ENCODE results near the gene TMEM123. TPM values are rescaled to one million over a fixed set of nuclear protein-coding genes. Genes with fewer than 3 reads are reported as not detected.

TMEM123 gene
- total and polyA plus RNA-seq, 2 of the 13 experiments (the other 11 are each of a cell fraction or from before 2014, with no cell fraction given) = 365 to 2,761 TPM

DNA sequence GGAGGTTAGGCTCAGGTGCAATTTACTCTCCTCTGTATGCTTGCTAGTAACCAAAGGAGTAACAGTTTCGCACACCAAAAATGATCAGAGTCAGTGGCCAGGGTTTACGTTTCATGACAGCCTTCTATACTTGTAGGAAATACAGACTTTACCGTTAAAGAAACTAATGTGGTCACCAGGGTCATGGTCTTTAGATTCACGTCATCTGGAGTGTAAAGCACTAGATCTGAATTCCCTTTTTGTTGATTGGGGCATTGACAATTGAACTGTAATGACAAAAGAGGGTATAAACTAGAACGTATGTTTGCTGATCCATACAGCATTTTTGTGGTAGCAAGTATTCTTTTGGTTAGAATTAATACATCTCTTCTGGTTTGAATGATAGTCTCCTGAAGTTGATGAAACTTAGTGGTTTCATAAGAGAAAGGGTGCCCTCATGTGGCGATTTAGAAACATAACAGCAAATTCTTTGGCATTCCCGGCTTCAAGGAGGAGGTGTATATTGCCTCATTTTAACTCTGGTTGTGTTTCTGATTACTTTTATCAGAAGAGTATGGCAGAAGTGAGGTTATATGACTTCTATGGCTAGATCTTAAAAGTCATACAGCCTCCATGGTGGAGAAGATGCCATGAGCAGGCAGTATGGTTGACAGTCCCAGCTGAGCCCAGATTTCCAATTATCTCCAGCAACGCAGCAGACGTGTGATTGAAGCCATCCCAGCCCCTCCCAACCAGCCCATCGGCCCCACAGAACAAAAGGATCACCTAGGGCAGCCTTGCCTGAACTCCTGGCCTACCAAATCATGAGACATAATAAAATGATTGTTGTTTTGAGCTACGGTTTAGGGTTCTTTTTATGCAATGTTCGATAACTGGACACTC, 42.8 kb upstream of the TMEM123 start (continued):
- TF ChIP-seq, protein P1, sequence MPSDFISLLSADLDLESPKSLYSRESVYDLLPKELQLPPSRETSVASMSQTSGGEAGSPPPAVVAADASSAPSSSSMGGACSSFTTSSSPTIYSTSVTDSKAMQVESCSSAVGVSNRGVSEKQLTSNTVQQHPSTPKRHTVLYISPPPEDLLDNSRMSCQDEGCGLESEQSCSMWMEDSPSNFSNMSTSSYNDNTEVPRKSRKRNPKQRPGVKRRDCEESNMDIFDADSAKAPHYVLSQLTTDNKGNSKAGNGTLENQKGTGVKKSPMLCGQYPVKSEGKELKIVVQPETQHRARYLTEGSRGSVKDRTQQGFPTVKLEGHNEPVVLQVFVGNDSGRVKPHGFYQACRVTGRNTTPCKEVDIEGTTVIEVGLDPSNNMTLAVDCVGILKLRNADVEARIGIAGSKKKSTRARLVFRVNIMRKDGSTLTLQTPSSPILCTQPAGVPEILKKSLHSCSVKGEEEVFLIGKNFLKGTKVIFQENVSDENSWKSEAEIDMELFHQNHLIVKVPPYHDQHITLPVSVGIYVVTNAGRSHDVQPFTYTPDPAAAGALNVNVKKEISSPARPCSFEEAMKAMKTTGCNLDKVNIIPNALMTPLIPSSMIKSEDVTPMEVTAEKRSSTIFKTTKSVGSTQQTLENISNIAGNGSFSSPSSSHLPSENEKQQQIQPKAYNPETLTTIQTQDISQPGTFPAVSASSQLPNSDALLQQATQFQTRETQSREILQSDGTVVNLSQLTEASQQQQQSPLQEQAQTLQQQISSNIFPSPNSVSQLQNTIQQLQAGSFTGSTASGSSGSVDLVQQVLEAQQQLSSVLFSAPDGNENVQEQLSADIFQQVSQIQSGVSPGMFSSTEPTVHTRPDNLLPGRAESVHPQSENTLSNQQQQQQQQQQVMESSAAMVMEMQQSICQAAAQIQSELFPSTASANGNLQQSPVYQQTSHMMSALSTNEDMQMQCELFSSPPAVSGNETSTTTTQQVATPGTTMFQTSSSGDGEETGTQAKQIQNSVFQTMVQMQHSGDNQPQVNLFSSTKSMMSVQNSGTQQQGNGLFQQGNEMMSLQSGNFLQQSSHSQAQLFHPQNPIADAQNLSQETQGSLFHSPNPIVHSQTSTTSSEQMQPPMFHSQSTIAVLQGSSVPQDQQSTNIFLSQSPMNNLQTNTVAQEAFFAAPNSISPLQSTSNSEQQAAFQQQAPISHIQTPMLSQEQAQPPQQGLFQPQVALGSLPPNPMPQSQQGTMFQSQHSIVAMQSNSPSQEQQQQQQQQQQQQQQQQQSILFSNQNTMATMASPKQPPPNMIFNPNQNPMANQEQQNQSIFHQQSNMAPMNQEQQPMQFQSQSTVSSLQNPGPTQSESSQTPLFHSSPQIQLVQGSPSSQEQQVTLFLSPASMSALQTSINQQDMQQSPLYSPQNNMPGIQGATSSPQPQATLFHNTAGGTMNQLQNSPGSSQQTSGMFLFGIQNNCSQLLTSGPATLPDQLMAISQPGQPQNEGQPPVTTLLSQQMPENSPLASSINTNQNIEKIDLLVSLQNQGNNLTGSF (CRISPR knock-in tag; IDR thresholded peaks at IDR 0.05) = no peak
- TF ChIP-seq PCBP2 (optimal IDR thresholded peaks at IDR 0.05; ENCODE audit: low read depth, low read length, poor library complexity, severe bottlenecking) = no peak

DNA sequence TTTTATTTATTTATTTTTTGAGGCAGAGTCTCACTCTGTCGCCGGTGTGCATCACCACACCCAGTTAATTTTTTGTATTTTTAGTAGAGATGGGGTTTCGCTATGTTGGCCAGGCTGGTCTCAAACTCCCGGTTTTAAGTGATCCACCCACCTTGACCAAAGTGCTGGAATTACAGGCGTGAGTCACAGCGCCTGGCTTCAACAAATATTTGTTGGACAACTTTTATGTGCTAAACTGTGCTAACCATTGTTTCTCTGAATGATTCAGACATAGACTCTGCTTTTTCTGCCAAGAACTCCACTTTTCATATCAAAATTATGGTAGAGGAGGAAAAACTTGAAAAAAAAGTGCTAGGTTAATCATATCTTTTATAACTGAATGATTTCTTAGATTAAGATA, 41.7 kb upstream of the TMEM123 start:
- POLR2A ChIA-PET = interaction anchor here (1.5 kb wide), 1 partner anchor 42 kb away, joined by 8 read pairs; no protein-coding TSS in a partner anchor
- DNase-seq (ENCODE audit: low spot score) = peak; percentile 94
- peaks cover 68% of the 10 kb centered on the region for H3K4me1 ChIP-seq (ENCODE audit: insufficient read depth, low read length)
- FAIRE-seq = peak; percentile 73
- in situ Hi-C loops (cut with HindIII; ENCODE audit: extremely low pct_ligation_motif_present, low pct_unique_long_range_greater_than_20kb) (loop anchor here (10.0 kb wide), 1 partner anchor 149 kb away; the partner anchor contains the start of gene BIRC2), intact Hi-C loops (cut with micrococcal nuclease; ENCODE audit: unreplicated experiment) (loop anchor here (2.0 kb wide), 2 partner anchors 63 to 173 kb away; no protein-coding TSS in a partner anchor)
- peak overlapping the region; percentile 39 for H3K27ac ChIP-seq (ENCODE audit: extremely low read length, insufficient read depth, low read length)
- no peaks in the 10 kb centered on the region for H3K36me3 ChIP-seq (replicated peaks in 1 of 2; ENCODE audit: control insufficient read depth in 1 of 2, insufficient read depth in 2 of 2, low read length in 2 of 2)
- H3K27me3 ChIP-seq (ENCODE audit: control insufficient read depth in 1 of 2, insufficient read depth in 2 of 2, low read length in 2 of 2) = no peaks in the 10 kb centered on the region
- CTCF ChIA-PET (ENCODE audit: low intra/inter-chr PET ratio, low total read pairs) = interaction anchor here (0.6 to 3.2 kb wide), 7 partner anchors 42 to 170 kb away, joined by 3 to 24 read pairs (median 8); partner anchors contain the start of genes BIRC2 and TMEM123
- no TSS peak for BruUV-seq (replicated peaks)
- 2% methylated on average over 6 of the region's 6 CpGs for WGBS (ENCODE audit: low lambda C conversion rate)
- no peak overlapping the region for H2AFZ ChIP-seq (ENCODE audit: low read length)
- H3K9ac ChIP-seq (ENCODE audit: insufficient read depth, low read depth, low read length) = peak overlapping the region; percentile 35; the same call in 1 of the 2 replicates
- H3K9me3 ChIP-seq (ENCODE audit: low read length) = no peaks in the 10 kb centered on the region
- peak overlapping the region in 1 of 3 experiments; percentile 38; a peak in 1 of 6 replicates for H3K4me3 ChIP-seq (replicated peaks in 1 of 3; ENCODE audit: insufficient read depth in 1 of 3, low read depth in 2 of 3, low read length in 3 of 3)
- peaks cover 4% of the 10 kb centered on the region for H3K79me2 ChIP-seq (ENCODE audit: insufficient read depth, low read length)
- H3K4me2 ChIP-seq (ENCODE audit: low read depth, low read length) = peak overlapping the region; percentile 56
- no peaks in the 10 kb centered on the region for H4K20me1 ChIP-seq (ENCODE audit: insufficient read depth, low read length)
- peak; percentile 92 for ATAC-seq
- TF ChIP-seq, protein P2, sequence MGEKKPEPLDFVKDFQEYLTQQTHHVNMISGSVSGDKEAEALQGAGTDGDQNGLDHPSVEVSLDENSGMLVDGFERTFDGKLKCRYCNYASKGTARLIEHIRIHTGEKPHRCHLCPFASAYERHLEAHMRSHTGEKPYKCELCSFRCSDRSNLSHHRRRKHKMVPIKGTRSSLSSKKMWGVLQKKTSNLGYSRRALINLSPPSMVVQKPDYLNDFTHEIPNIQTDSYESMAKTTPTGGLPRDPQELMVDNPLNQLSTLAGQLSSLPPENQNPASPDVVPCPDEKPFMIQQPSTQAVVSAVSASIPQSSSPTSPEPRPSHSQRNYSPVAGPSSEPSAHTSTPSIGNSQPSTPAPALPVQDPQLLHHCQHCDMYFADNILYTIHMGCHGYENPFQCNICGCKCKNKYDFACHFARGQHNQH (CRISPR knock-in tag; IDR thresholded peaks at IDR 0.05) = 0 out of 2 replicates have a peak, but pooled peaks have one; percentile 37
- TF ChIP-seq, protein P3, sequence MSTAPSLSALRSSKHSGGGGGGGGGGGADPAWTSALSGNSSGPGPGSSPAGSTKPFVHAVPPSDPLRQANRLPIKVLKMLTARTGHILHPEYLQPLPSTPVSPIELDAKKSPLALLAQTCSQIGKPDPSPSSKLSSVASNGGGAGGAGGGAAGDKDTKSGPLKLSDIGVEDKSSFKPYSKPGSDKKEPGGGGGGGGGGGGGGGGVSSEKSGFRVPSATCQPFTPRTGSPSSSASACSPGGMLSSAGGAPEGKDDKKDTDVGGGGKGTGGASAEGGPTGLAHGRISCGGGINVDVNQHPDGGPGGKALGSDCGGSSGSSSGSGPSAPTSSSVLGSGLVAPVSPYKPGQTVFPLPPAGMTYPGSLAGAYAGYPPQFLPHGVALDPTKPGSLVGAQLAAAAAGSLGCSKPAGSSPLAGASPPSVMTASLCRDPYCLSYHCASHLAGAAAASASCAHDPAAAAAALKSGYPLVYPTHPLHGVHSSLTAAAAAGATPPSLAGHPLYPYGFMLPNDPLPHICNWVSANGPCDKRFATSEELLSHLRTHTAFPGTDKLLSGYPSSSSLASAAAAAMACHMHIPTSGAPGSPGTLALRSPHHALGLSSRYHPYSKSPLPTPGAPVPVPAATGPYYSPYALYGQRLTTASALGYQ (CRISPR knock-in tag; IDR thresholded peaks at IDR 0.05) = peak; percentile 62; the same call in 1 of the 2 replicates
- TF ChIP-seq KDM3A (CRISPR knock-in tag; IDR thresholded peaks at IDR 0.05; ENCODE audit: low read depth) (no peak), KLF6 (CRISPR knock-in tag; IDR thresholded peaks at IDR 0.05) (no peak), SNAPC2 (CRISPR knock-in tag; IDR thresholded peaks at IDR 0.05) (0 out of 2 replicates have a peak, but pooled peaks have one; percentile 49), HNF4G (IDR thresholded peaks at IDR 0.05; ENCODE audit: borderline replicate concordance, low read depth, low read length) (peak; percentile 52), HNF4G (CRISPR knock-in tag; IDR thresholded peaks at IDR 0.05; ENCODE audit: borderline replicate concordance, low read depth) (no peak)
- TF ChIP-seq, protein P4, sequence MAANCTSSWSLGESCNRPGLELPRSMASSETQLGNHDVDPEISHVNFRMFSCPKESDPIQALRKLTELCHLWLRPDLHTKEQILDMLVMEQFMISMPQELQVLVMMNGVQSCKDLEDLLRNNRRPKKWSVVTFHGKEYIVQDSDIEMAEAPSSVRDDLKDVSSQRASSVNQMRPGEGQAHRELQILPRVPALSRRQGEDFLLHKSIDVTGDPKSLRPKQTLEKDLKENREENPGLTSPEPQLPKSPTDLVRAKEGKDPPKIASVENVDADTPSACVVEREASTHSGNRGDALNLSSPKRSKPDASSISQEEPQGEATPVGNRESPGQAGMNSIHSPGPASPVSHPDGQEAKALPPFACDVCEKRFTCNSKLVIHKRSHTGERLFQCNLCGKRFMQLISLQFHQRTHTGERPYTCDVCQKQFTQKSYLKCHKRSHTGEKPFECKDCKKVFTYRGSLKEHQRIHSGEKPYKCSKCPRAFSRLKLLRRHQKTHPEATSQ (CRISPR knock-in tag; IDR thresholded peaks at IDR 0.05; ENCODE audit: borderline replicate concordance) = no peak

All from HepG2 (cell line).